Neural cell (in vitro differentiated cells): ENCODE data around the gene SRCIN1. TPM values are rescaled to one million over a fixed set of nuclear protein-coding genes. Genes with fewer than 3 reads are reported as not detected.

Experiments
- H2AFZ ChIP-seq: fragments of 200-600, 300-800 bp; sonication (generic), shearing (Covaris generic); 2 replicates; pipeline ENCODE4 v1.6.0; 2014; ENCODE audit warnings: low read depth, mild to moderate bottlenecking, antibody characterized with exemption, low read length, moderate library complexity
- H3F3A ChIP-seq: fragments of 200-600 bp; shearing (Covaris generic); 2 replicates; pipeline ENCODE4 v1.6.1; 2016; ENCODE audit warnings: mild to moderate bottlenecking, moderate library complexity, mixed read lengths, antibody characterized with exemption, low read length; ENCODE audit not compliant: insufficient read depth, poor library complexity, severe bottlenecking
- H3K27ac ChIP-seq: fragments of 200-600, 300-800 bp; sonication (generic), shearing (Covaris generic); 2 replicates; pipeline ENCODE4 v1.5.1; 2014; ENCODE audit warnings: mild to moderate bottlenecking, low read length, moderate library complexity
- H3K27me3 ChIP-seq: fragments of 300-800, 200-600 bp; sonication (generic), shearing (Covaris generic); 2 replicates; pipeline ENCODE4 v1.6.0; 2014; ENCODE audit warnings: mild to moderate bottlenecking, low read depth, low read length, moderate library complexity; ENCODE audit not compliant: insufficient read depth
- H3K36me3 ChIP-seq: fragments of 300-800, 200-600 bp; sonication (generic), shearing (Covaris generic); 2 replicates; pipeline ENCODE4 v1.5.1; 2014; ENCODE audit warnings: mild to moderate bottlenecking, antibody characterized with exemption, low read length, moderate library complexity; ENCODE audit not compliant: insufficient read depth
- H3K4me2 ChIP-seq: fragments of 300-800, 200-600 bp; sonication (generic), shearing (Covaris generic); 2 replicates; pipeline ENCODE4 v1.6.0; 2014; ENCODE audit warnings: mild to moderate bottlenecking, low read length
- H3K4me3 ChIP-seq: fragments of 300-800, 200-600 bp; sonication (generic), shearing (Covaris generic); 2 replicates; pipeline ENCODE4 v1.5.1; 2014; ENCODE audit warnings: mild to moderate bottlenecking, low read length, moderate library complexity
- H3K79me2 ChIP-seq: fragments of 200-600 bp; shearing (Covaris generic); replicated peaks from 2 replicates; pipeline ENCODE4 v1.6.0; 2014; ENCODE audit warnings: mild to moderate bottlenecking, low read length, moderate library complexity; ENCODE audit not compliant: insufficient read depth
- H3K9ac ChIP-seq: fragments of 300-800, 200-600 bp; sonication (generic), shearing (Covaris generic); 2 replicates; pipeline ENCODE4 v1.6.1; 2016; ENCODE audit warnings: mild to moderate bottlenecking, low read length, mixed read lengths
- H3K9me2 ChIP-seq: fragments of 200-600 bp; shearing (Covaris generic); 2 replicates; pipeline ENCODE4 v1.6.1; 2016; ENCODE audit warnings: mild to moderate bottlenecking, low read length, mixed read lengths; ENCODE audit not compliant: insufficient read depth
- H3K9me3 ChIP-seq: fragments of 200-600, 300-800 bp; sonication (generic), shearing (Covaris generic); 2 replicates; pipeline ENCODE4 v1.6.1; 2016; ENCODE audit warnings: mild to moderate bottlenecking, mixed run types, low read length, moderate library complexity, mixed read lengths
- H4K20me1 ChIP-seq: fragments of 200-600 bp; shearing (Covaris generic); 2 replicates; pipeline ENCODE4 v1.6.1; 2016; ENCODE audit warnings: mild to moderate bottlenecking, mixed run types; ENCODE audit not compliant: insufficient read depth
- CTCF ChIP-seq: fragments of 450-650 bp; IDR thresholded peaks from 2 replicates; pipeline ENCODE4 v1.5.1; 2014; ENCODE audit warnings: antibody characterized with exemption, mild to moderate bottlenecking, moderate library complexity; ENCODE audit not compliant: poor library complexity, severe bottlenecking
- EP300 ChIP-seq: fragments of 450-650 bp; conservative IDR thresholded peaks from 2 replicates; pipeline ENCODE4 v1.6.1; 2014; ENCODE audit warnings: antibody characterized with exemption, mild to moderate bottlenecking, moderate library complexity; ENCODE audit not compliant: poor library complexity, severe bottlenecking
- EZH2 ChIP-seq: fragments of 200-600, 300-800 bp; shearing (Covaris generic), sonication (generic); IDR thresholded peaks from 2 replicates; pipeline ENCODE4 v1.6.1; 2014; ENCODE audit warnings: antibody characterized with exemption, low read length, borderline replicate concordance, mild to moderate bottlenecking; ENCODE audit not compliant: insufficient read depth, poor library complexity, severe bottlenecking
- MXI1 ChIP-seq: fragments of 450-650 bp; conservative IDR thresholded peaks from 2 replicates; pipeline ENCODE4 v1.6.1; 2014; ENCODE audit warnings: antibody characterized with exemption, mild to moderate bottlenecking; ENCODE audit not compliant: poor library complexity, severe bottlenecking
- POLR2AphosphoS5 ChIP-seq: IDR thresholded peaks from 2 replicates; pipeline ENCODE4 v1.6.1; 2012
- RAD21 ChIP-seq: fragments of 450-650 bp; conservative IDR thresholded peaks from 2 replicates; pipeline ENCODE4 v1.6.1; 2014; ENCODE audit warnings: antibody characterized with exemption, mild to moderate bottlenecking, moderate library complexity
- SMC3 ChIP-seq: fragments of 450-650 bp; conservative IDR thresholded peaks from 2 replicates; pipeline ENCODE4 v1.6.1; 2014; ENCODE audit warnings: antibody characterized with exemption, mild to moderate bottlenecking, moderate library complexity; ENCODE audit not compliant: poor library complexity
- TAF1 ChIP-seq: IDR thresholded peaks from 2 replicates; pipeline ENCODE4 v1.6.1; 2012; ENCODE audit warnings: low read depth
- polyA plus RNA-seq: library from polyadenylated mRNA; depleted of rRNA; stranded (reverse); fragments of >200 nt; gene quantifications from 2 replicates; pipeline ENCODE4 v1.2.3, GENCODE V29; 2014
- TF ChIP-seq, protein P1 (sequence below): IDR thresholded peaks from 2 replicates; pipeline ENCODE4 v1.6.1; 2012; ENCODE audit warnings: borderline replicate concordance

SRCIN1 gene
- polyA plus RNA-seq, 1 donor from 2014 or later = 18.0 TPM

DNA sequence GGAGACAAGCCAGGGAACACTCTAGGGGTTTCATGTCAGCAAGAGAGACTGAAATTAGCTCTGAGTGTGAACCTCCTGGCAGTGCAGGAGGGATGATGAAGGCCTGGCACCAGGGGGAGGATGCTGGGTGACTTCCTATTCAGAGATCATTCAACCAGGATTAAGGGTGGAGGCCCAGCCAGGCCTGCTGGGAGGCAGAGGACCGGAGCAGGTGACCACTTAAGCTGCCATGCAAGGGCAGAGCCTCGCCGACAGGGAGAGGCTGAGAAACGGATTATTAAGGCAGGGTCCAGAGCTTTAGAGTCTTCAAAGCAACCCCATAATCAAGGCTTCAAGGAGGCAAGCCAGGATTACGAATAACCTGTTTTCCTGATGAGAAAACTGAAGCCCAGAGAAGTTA lies 10.6 kb upstream of the SRCIN1 start:
- no peaks in the 10 kb centered on the region for H3K36me3 ChIP-seq
- H4K20me1 ChIP-seq = no peaks in the 10 kb centered on the region
- H3K4me2 ChIP-seq = no peak overlapping the region
- no peaks in the 10 kb centered on the region for H3K27me3 ChIP-seq
- H2AFZ ChIP-seq = no peak overlapping the region
- H3K79me2 ChIP-seq = no peaks in the 10 kb centered on the region
- peak overlapping the region; percentile 1 for H3K9ac ChIP-seq
- no peaks in the 10 kb centered on the region for H3K9me2 ChIP-seq
- peak overlapping the region; percentile 21 for H3K4me3 ChIP-seq
- no peak for TF ChIP-seq EZH2
- no peak for TF ChIP-seq MXI1
- TF ChIP-seq SMC3 = no peak
- TF ChIP-seq, protein P1, sequence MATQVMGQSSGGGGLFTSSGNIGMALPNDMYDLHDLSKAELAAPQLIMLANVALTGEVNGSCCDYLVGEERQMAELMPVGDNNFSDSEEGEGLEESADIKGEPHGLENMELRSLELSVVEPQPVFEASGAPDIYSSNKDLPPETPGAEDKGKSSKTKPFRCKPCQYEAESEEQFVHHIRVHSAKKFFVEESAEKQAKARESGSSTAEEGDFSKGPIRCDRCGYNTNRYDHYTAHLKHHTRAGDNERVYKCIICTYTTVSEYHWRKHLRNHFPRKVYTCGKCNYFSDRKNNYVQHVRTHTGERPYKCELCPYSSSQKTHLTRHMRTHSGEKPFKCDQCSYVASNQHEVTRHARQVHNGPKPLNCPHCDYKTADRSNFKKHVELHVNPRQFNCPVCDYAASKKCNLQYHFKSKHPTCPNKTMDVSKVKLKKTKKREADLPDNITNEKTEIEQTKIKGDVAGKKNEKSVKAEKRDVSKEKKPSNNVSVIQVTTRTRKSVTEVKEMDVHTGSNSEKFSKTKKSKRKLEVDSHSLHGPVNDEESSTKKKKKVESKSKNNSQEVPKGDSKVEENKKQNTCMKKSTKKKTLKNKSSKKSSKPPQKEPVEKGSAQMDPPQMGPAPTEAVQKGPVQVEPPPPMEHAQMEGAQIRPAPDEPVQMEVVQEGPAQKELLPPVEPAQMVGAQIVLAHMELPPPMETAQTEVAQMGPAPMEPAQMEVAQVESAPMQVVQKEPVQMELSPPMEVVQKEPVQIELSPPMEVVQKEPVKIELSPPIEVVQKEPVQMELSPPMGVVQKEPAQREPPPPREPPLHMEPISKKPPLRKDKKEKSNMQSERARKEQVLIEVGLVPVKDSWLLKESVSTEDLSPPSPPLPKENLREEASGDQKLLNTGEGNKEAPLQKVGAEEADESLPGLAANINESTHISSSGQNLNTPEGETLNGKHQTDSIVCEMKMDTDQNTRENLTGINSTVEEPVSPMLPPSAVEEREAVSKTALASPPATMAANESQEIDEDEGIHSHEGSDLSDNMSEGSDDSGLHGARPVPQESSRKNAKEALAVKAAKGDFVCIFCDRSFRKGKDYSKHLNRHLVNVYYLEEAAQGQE = no peak
- TF ChIP-seq EP300 = no peak
- TF ChIP-seq RAD21 = no peak
- TF ChIP-seq CTCF = no peak
- TF ChIP-seq POLR2AphosphoS5 = no peak
- no peak for TF ChIP-seq TAF1
- no peaks in the 10 kb centered on the region for H3K9me3 ChIP-seq
- peak overlapping the region; percentile 12 for H3K27ac ChIP-seq
- no peaks in the 10 kb centered on the region for H3F3A ChIP-seq

- no peaks in the 10 kb centered on the region for H3F3A ChIP-seq
- no peak overlapping the region for H3K4me2 ChIP-seq
- no peak overlapping the region for H2AFZ ChIP-seq
- no peak overlapping the region for H3K27ac ChIP-seq
- no peaks in the 10 kb centered on the region for H4K20me1 ChIP-seq
- H3K9ac ChIP-seq = no peak overlapping the region
- H3K36me3 ChIP-seq = no peaks in the 10 kb centered on the region
- H3K9me3 ChIP-seq = no peaks in the 10 kb centered on the region
- H3K79me2 ChIP-seq = no peaks in the 10 kb centered on the region
- no peak overlapping the region for H3K4me3 ChIP-seq
- H3K9me2 ChIP-seq = no peaks in the 10 kb centered on the region
- TF ChIP-seq EP300 = no peak
- H3K27me3 ChIP-seq = no peaks in the 10 kb centered on the region
Measured at GRCh38 chr17:38613981-38614779, 8.4 kb upstream of the SRCIN1 start.
